ENCODE results near the gene ATP6V0A1. TPM values are rescaled to one million over a fixed set of nuclear protein-coding genes. Genes with fewer than 3 reads are reported as not detected.
A peak's percentile ranks its signal among the peaks of the same experiment; 100 is the strongest.

The ATP6V0A1 gene
- total RNA-seq, 2 experiments from 2014 or later = 5.8 to 7.1 TPM

- ChIA-PET CTCF (interaction anchor here (2.9 to 5.5 kb wide), 2 partner anchors 20 to 103 kb away, joined by 11 to 37 read pairs; no protein-coding TSS in a partner anchor), POLR2A (no interaction called here)
- peaks cover 33% of the 10 kb centered on the region for H3K27me3 Mint-ChIP-seq
- intact Hi-C loops (cut with micrococcal nuclease) = no loop called here
- ATAC-seq = no peak
- no peak for TF ChIP-seq CTCF (IDR thresholded peaks at IDR 0.05)
- no peak overlapping the region for H3K4me3 Mint-ChIP-seq
- no peak for DNase-seq
- H3K36me3 Mint-ChIP-seq (ENCODE audit: low read depth) = no peaks in the 10 kb centered on the region
- no peaks in the 10 kb centered on the region for H3K9me3 Mint-ChIP-seq
- H3K4me1 Mint-ChIP-seq (ENCODE audit: low read depth) = peaks cover 12% of the 10 kb centered on the region
- H3K27ac Mint-ChIP-seq = no peak overlapping the region
Measured at GRCh38 chr17:42424991-42425610, 33.6 kb upstream of the ATP6V0A1 start.

- Mint-ChIP-seq H3K36me3 (ENCODE audit: low read depth) (no peaks in the 10 kb centered on the region), H3K27me3 (peaks cover 9% of the 10 kb centered on the region), H3K4me1 (ENCODE audit: low read depth) (no peaks in the 10 kb centered on the region), H3K4me3 (no peak overlapping the region), H3K27ac (no peak overlapping the region), H3K9me3 (no peaks in the 10 kb centered on the region)
- TF ChIP-seq CTCF (IDR thresholded peaks at IDR 0.05) = peak; percentile 83
- DNase-seq (peak; percentile 60), ATAC-seq (peak; percentile 73)
- intact Hi-C loops (cut with micrococcal nuclease) = no loop called here
- ChIA-PET POLR2A (no interaction called here), CTCF (interaction anchor here (0.8 to 2.1 kb wide), 14 partner anchors 9 to 297 kb away, joined by 3 to 7 read pairs (median 4); partner anchors contain the start of gene PSMC3IP)
Measured at GRCh38 chr17:42428141-42428944, 30.3 kb upstream of the ATP6V0A1 start.

GRCh38 chr17:42429726-42430447 lies 28.8 kb upstream of the ATP6V0A1 start:
- Mint-ChIP-seq H3K36me3 (ENCODE audit: low read depth) (no peaks in the 10 kb centered on the region), H3K4me3 (no peak overlapping the region), H3K27ac (no peak overlapping the region), H3K4me1 (ENCODE audit: low read depth) (no peaks in the 10 kb centered on the region), H3K27me3 (peaks cover 2% of the 10 kb centered on the region), H3K9me3 (no peaks in the 10 kb centered on the region)
- intact Hi-C loops (cut with micrococcal nuclease) = no loop called here
- TF ChIP-seq CTCF (IDR thresholded peaks at IDR 0.05) = no peak
- ChIA-PET POLR2A (no interaction called here), CTCF (interaction anchor here (1.3 to 1.5 kb wide), 2 partner anchors 9 to 55 kb away, joined by 3 to 7 read pairs; no protein-coding TSS in a partner anchor)
- no peak for DNase-seq
- ATAC-seq = no peak

- intact Hi-C loops (cut with micrococcal nuclease) = no loop called here
- Mint-ChIP-seq H3K27ac (no peak overlapping the region), H3K4me3 (no peak overlapping the region), H3K9me3 (no peaks in the 10 kb centered on the region), H3K4me1 (ENCODE audit: low read depth) (no peaks in the 10 kb centered on the region), H3K36me3 (ENCODE audit: low read depth) (no peaks in the 10 kb centered on the region), H3K27me3 (peaks cover 2% of the 10 kb centered on the region)
- ChIA-PET CTCF (interaction anchor here (0.7 to 3.5 kb wide), 8 partner anchors 9 to 289 kb away, joined by 3 to 13 read pairs (median 3); partner anchors contain the start of gene CAVIN1), POLR2A (no interaction called here)
- no peak for ATAC-seq
- no peak for TF ChIP-seq CTCF (IDR thresholded peaks at IDR 0.05)
- DNase-seq = no peak
Measured at GRCh38 chr17:42431758-42432161, 26.9 kb upstream of the ATP6V0A1 start.

Data from activated CD8-positive, alpha-beta T cell treated with anti-CD3 and anti-CD28 coated beads for 36 hours (primary cell).